Right lobe of liver (tissue), 4 donors: ENCODE measurements around the gene CDT1.

Experiments
- CTCF ChIP-seq, 4 donors: fragments of 200-600 bp in 3 of 4; fragments of 450-650 bp in 1 of 4; IDR thresholded peaks; one replicate each; pipeline versions ENCODE4 v1.5.1 to v1.8.0; 2016 to 2022; ENCODE audit warnings: antibody characterized with exemption in 4 of 4, mild to moderate bottlenecking in 2 of 4
- POLR2A ChIP-seq: fragments of 450-650 bp; IDR thresholded peaks from one replicate; pipeline ENCODE4 v1.6.1; 2017; ENCODE audit warnings: antibody characterized with exemption, mild to moderate bottlenecking
- donor health status: DM: no; HTN: no; CAD: no.
- donor health status: DM: no; HTN: no; CAD: no.
- donor health status: DM: no; HTN: yes; CAD: no.

GRCh38 chr16:88766975-88767374 is 36.6 kb upstream of the CDT1 start:
- TF ChIP-seq CTCF (IDR thresholded peaks at IDR 0.05) (no peak), POLR2A (no peak)
